K562 (cell line): ENCODE results near the gene CD300E. TPM values are rescaled to one million over a fixed set of nuclear protein-coding genes. Genes with fewer than 3 reads are reported as not detected.

Experiments
- ATAC-seq: fragments of 200-7000 bp; cut with Tn5 transposase; 3 replicates; pipeline ENCODE4 v1.9.1; 2020; ENCODE audit warnings: moderate library complexity
- BruUV-seq: library from RNA; stranded (reverse); fragments of 400-500 nt; replicated peaks from 2 replicates; lab custom pipeline; 2021; lab: Mats Ljungman, UMichigan
- CTCF ChIA-PET: fragments of 300-600 bp; formaldehyde crosslinking; extraction: SDS; loops from one replicate; lab custom pipeline; 2021; ENCODE audit warnings: low intra/inter-chr PET ratio; lab: Yijun Ruan, JAX
- POLR2A ChIA-PET: fragments of 300-600, 350-650 bp; sonication (Branson Sonifier 250); formaldehyde crosslinking; extraction: SDS; loops from one replicate; lab custom pipeline; 2021; ENCODE audit warnings: antibody characterized with exemption, inconsistent platforms; lab: Yijun Ruan, JAX
- DNase-seq, 4 experiments: peaks; one replicate each; pipeline versions ENCODE4 v3.0.0 to v3.0.0-alpha.2; 2011 to 2018; ENCODE audit warnings: low spot score in 3 of 4, mixed read lengths in 3 of 4; ENCODE audit errors: extremely low read depth in 1 of 4
- FAIRE-seq: peaks from 2 replicates; lab custom pipeline; 2011; peaks lifted over from hg19 to GRCh38; lab: Jason Lieb, UNC
- H2AFZ ChIP-seq: 2 replicates; pipeline ENCODE4 v1.6.0; 2011; ENCODE audit warnings: low read depth, low read length, control low read depth, inconsistent platforms
- H3K27ac ChIP-seq: fragments of 200-600 bp; 3 replicates; pipeline ENCODE4 v1.8.0; 2011; ENCODE audit warnings: low read depth, mild to moderate bottlenecking, control low read depth, inconsistent platforms, low read length, moderate library complexity, mixed read lengths; ENCODE audit errors: extremely low read depth
- H3K27me3 ChIP-seq, 2 experiments: fragments of 300-600 bp in 1 of 2; 2 replicates in 1 of 2; 3 replicates in 1 of 2; pipeline versions ENCODE4 v1.6.0 to v1.8.0; 2011; ENCODE audit warnings: inconsistent platforms in 2 of 2, low read length in 2 of 2, mild to moderate bottlenecking in 1 of 2, mixed read lengths in 1 of 2, moderate library complexity in 1 of 2; ENCODE audit not compliant: control insufficient read depth in 2 of 2, insufficient read depth in 2 of 2
- H3K36me3 ChIP-seq: fragments of 300-600 bp; 3 replicates; pipeline ENCODE4 v1.8.0; 2011; ENCODE audit warnings: mild to moderate bottlenecking, low read length, inconsistent platforms; ENCODE audit not compliant: control insufficient read depth, insufficient read depth
- H3K4me1 ChIP-seq, 2 experiments: fragments of 200-600 bp in 1 of 2; replicated peaks in 1 of 2; 2 replicates in 1 of 2; 3 replicates in 1 of 2; pipeline versions ENCODE4 v1.5.1 to v1.8.0; 2011; ENCODE audit warnings: inconsistent platforms in 2 of 2, low read length in 2 of 2, mild to moderate bottlenecking in 1 of 2, mixed read lengths in 1 of 2, moderate library complexity in 1 of 2; ENCODE audit not compliant: control insufficient read depth in 2 of 2, insufficient read depth in 2 of 2
- H3K4me2 ChIP-seq: 2 replicates; pipeline ENCODE4 v1.6.1; 2011; ENCODE audit warnings: low read length, control low read depth, inconsistent platforms, mixed read lengths; ENCODE audit not compliant: insufficient read depth
- H3K4me3 ChIP-seq: fragments of 200-600 bp; sonication (generic), shearing (Covaris generic); 2 replicates; pipeline ENCODE4 v1.5.1; 2016; ENCODE audit warnings: control low read depth, inconsistent platforms
- H3K79me2 ChIP-seq: fragments of 200-600 bp; 3 replicates; pipeline ENCODE4 v1.8.0; 2011; ENCODE audit warnings: low read length, inconsistent platforms; ENCODE audit not compliant: control insufficient read depth, insufficient read depth
- H3K9ac ChIP-seq, 2 experiments: 2 replicates each; pipeline versions ENCODE4 v1.6.0 to v1.6.1; 2011; ENCODE audit warnings: low read depth in 2 of 2, low read length in 2 of 2, control low read depth in 1 of 2, inconsistent platforms in 1 of 2, mild to moderate bottlenecking in 1 of 2, mixed read lengths in 1 of 2; ENCODE audit not compliant: insufficient read depth in 1 of 2
- H3K9me1 ChIP-seq: one replicate; pipeline ENCODE4 v1.6.0; 2011; ENCODE audit warnings: inconsistent platforms, mild to moderate bottlenecking, low read length, moderate library complexity; ENCODE audit not compliant: control insufficient read depth, insufficient read depth
- H3K9me3 ChIP-seq: replicated peaks from 2 replicates; pipeline ENCODE4 v1.5.1; 2011; ENCODE audit warnings: low read depth, low read length, inconsistent platforms; ENCODE audit not compliant: control insufficient read depth, insufficient read depth
- H4K20me1 ChIP-seq: replicated peaks from 2 replicates; pipeline ENCODE4 v1.6.1; 2011; ENCODE audit warnings: low read length, inconsistent platforms, mixed read lengths; ENCODE audit not compliant: control insufficient read depth, insufficient read depth
- CREB3L1 ChIP-seq: fragments of 450-650 bp; IDR thresholded peaks from 2 replicates; pipeline ENCODE4 v1.6.1; 2014; ENCODE audit warnings: low read depth, mild to moderate bottlenecking, moderate library complexity, borderline replicate concordance
- CREB5 ChIP-seq: fragments of 250-450 bp; sonication (Bioruptor Pico); IDR thresholded peaks from 2 replicates; pipeline ENCODE4 v1.5.0; 2020; ENCODE audit warnings: mild to moderate bottlenecking
- EP300 ChIP-seq: IDR thresholded peaks from 2 replicates; pipeline ENCODE4 v1.6.1; 2012; ENCODE audit warnings: low read length, improper control_type of control experiment
- GTF3C2 ChIP-seq: IDR thresholded peaks from 3 replicates; pipeline ENCODE4 v1.6.1; 2011; ENCODE audit warnings: borderline replicate concordance, mild to moderate bottlenecking, moderate library complexity; ENCODE audit not compliant: insufficient read length; ENCODE audit errors: extremely low read depth
- MEIS2 ChIP-seq: fragments of 450-650 bp; IDR thresholded peaks from 2 replicates; pipeline ENCODE4 v1.6.1; 2014; ENCODE audit warnings: mild to moderate bottlenecking; ENCODE audit not compliant: partially characterized antibody
- NFIX ChIP-seq: fragments of 250-450 bp; sonication (Bioruptor Pico); IDR thresholded peaks from 2 replicates; pipeline ENCODE4 v1.4.0; 2020; ENCODE audit warnings: low read depth, mild to moderate bottlenecking, moderate library complexity
- NR1H2 ChIP-seq: sonication (generic); formaldehyde crosslinking; IDR thresholded peaks from 2 replicates; pipeline ENCODE4 v1.4.0; 2020; ENCODE audit warnings: mild to moderate bottlenecking, missing genetic modification reagents
- RNF2 ChIP-seq: sonication (generic); IDR thresholded peaks from 2 replicates; pipeline ENCODE4 v1.6.1; 2016
- SIN3A ChIP-seq, 2 experiments: fragments of 150-350 bp in 1 of 2; IDR thresholded peaks; 2 replicates each; pipeline ENCODE4 v1.6.1; 2011 to 2016; ENCODE audit warnings: borderline replicate concordance in 2 of 2, low read depth in 2 of 2, low read length in 2 of 2, mild to moderate bottlenecking in 2 of 2, moderate library complexity in 2 of 2; ENCODE audit not compliant: control insufficient read depth in 1 of 2
- SMARCB1 ChIP-seq: IDR thresholded peaks from 2 replicates; pipeline ENCODE4 v1.6.1; 2011; ENCODE audit warnings: improper control_type of control experiment, low read depth; ENCODE audit not compliant: insufficient read length
- TEAD2 ChIP-seq: fragments of 450-650 bp; IDR thresholded peaks from 2 replicates; pipeline ENCODE4 v1.6.1; 2016; ENCODE audit warnings: missing genetic modification characterization, control low read depth, missing compliant biosample characterization
- XRCC5 ChIP-seq: fragments of 200-400 bp; formaldehyde crosslinking; IDR thresholded peaks from 2 replicates; pipeline ENCODE4 v1.6.1; 2017; ENCODE audit warnings: low read depth, mild to moderate bottlenecking, low read length
- ZNF316 ChIP-seq: fragments of 450-650 bp; IDR thresholded peaks from 2 replicates; pipeline ENCODE4 v1.6.1; 2016
- ZNF717 ChIP-seq: fragments of 250-450 bp; sonication (Bioruptor Pico); IDR thresholded peaks from 2 replicates; pipeline ENCODE4 v1.5.0; 2021
- WGBS: fragments of 100-300 bp; shearing (Covaris generic); methylation state at CpG from one replicate; pipeline ENCODE4 v1.1.6; 2016; ENCODE audit warnings: low coverage, mixed read lengths; ENCODE audit not compliant: insufficient coverage; ENCODE audit errors: missing lambda C conversion rate; 5-methylcytosine and 5-hydroxymethylcytosine counted together
- in situ Hi-C: fragments of 300-500 bp; cut with MboI; formaldehyde crosslinking; loops from 4 replicates; pipeline ENCODE4 v1.15.0; 2018; ENCODE audit warnings: inconsistent platforms, mixed read lengths
- intact Hi-C: fragments of 100-400 bp; cut with micrococcal nuclease; formaldehyde crosslinking; loops from 2 replicates; pipeline ENCODE4 v1.14.2; 2022
- polyA plus RNA-seq, 8 experiments: library from polyadenylated mRNA; depleted of rRNA in 4 of 8; stranded (reverse) in 5 of 8; unstranded in 3 of 8; fragments of >200 nt; fragmentation: Nextera tagmentation in 2 of 8; fragmentation: Illumina TruSeq in 1 of 8; extraction: Ambion mirVana in 2 of 8; extraction: Trizol in 1 of 8; gene quantifications; 2 replicates each; pipeline versions ENCODE4 v1.2.1 to v1.2.3, GENCODE V29; 2011 to 2014; ENCODE audit warnings: inconsistent platforms in 1 of 8, missing spikeins in 1 of 8
- total RNA-seq, 7 experiments: library from RNA; depleted of rRNA in 6 of 7; stranded (reverse); fragments of >200 nt in 6 of 7; fragmentation: Illumina TruSeq in 2 of 7; extraction: Trizol in 2 of 7; gene quantifications; 2 replicates each; pipeline versions ENCODE4 v1.2.1 to v1.2.3, GENCODE V29; 2011 to 2021; ENCODE audit warnings: low replicate concordance in 1 of 7

The CD300E gene
- total and polyA plus RNA-seq, 9 of the 15 experiments (the other 6 are each of a cell fraction or from before 2014, with no cell fraction given): not detected

DNA sequence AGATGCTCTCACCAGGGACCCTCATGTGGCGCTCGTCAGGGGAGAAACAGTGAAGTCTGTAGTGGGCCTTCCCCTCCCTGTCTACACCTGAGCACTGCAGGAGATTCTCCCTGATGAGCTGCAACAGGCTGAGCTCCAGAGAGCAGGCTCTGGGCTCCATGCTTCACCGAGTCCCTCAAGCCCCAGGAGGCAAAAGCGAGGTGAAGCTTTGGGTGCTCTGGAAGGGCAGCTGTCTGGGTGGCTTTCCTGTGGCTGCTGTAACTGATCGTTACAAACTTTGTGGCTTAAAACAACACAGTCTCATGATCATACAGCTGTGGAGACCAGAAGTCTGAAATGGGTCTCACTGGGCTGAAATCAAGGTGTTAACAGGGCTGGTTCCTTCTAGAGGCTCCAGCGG lies 19.3 kb downstream of the CD300E start:
- CTCF ChIA-PET: no interaction called here

More for the DNA sequence above, 19.3 kb downstream of the CD300E start:
- no peaks in the 10 kb centered on the region for H3K79me2 ChIP-seq
- no peaks in the 10 kb centered on the region for H3K9me1 ChIP-seq
- FAIRE-seq (no peak), DNase-seq (no peak), ATAC-seq (no peak)
- H3K4me1 ChIP-seq: no peaks in the 10 kb centered on the region
- POLR2A ChIA-PET: interaction anchor here (0.6 to 1.0 kb wide), 2 partner anchors 10 to 11 kb away, joined by 3 to 4 read pairs; no protein-coding TSS in a partner anchor
- intact Hi-C loops: loop anchor here (5.0 kb wide), 1 partner anchor 302 kb away; no protein-coding TSS in a partner anchor
- H4K20me1 ChIP-seq: no peaks in the 10 kb centered on the region
- in situ Hi-C loops: no loop called here
- TF ChIP-seq NFIX (no peak), TEAD2 (no peak), MEIS2 (no peak), SIN3A (IDR thresholded peaks at IDR 0.05; ENCODE audit: borderline replicate concordance in 2 of 2, control insufficient read depth in 1 of 2, low read depth in 2 of 2, low read length in 2 of 2) (no peak), RNF2 (no peak), XRCC5 (no peak), NR1H2 (CRISPR knock-in tag) (no peak), SMARCB1 (no peak), CREB3L1 (no peak), GTF3C2 (no peak), EP300 (no peak), CREB5 (CRISPR knock-in tag) (no peak), ZNF316 (no peak), ZNF717 (CRISPR knock-in tag) (no peak)
- WGBS: 0% methylated on average over 6 of the region's 6 CpGs
- no peak overlapping the region for H3K4me2 ChIP-seq
- no peak overlapping the region for H3K4me3 ChIP-seq
- H2AFZ ChIP-seq: no peak overlapping the region
- no peak overlapping the region for H3K27ac ChIP-seq
- no peak overlapping the region for H3K9ac ChIP-seq
- no peaks in the 10 kb centered on the region for H3K9me3 ChIP-seq
- H3K36me3 ChIP-seq: no peaks in the 10 kb centered on the region
- BruUV-seq: no TSS peak
- H3K27me3 ChIP-seq: peaks cover 3 to 60% of the 10 kb centered on the region in 2 experiments; a peak in 3 of 5 replicates
